Osteocyte (in vitro differentiated cells): ENCODE results near the gene WDR91. TPM values are rescaled to one million over a fixed set of nuclear protein-coding genes. Genes with fewer than 3 reads are reported as not detected.

Experiments
- DNase-seq: peaks from one replicate; pipeline ENCODE4 v3.0.0; 2021; ENCODE audit warnings: mixed read lengths; ENCODE audit not compliant: unreplicated experiment; ENCODE audit errors: extremely low spot score
- H3K27ac Mint-ChIP-seq: one replicate; pipeline ENCODE4 v1.8.0; 2021; ENCODE audit warnings: mild to moderate bottlenecking, mixed read lengths; ENCODE audit not compliant: unreplicated experiment
- H3K27me3 Mint-ChIP-seq: one replicate; pipeline ENCODE4 v1.8.0; 2021; ENCODE audit warnings: mixed read lengths; ENCODE audit not compliant: unreplicated experiment
- H3K36me3 Mint-ChIP-seq: one replicate; pipeline ENCODE4 v1.8.0; 2021; ENCODE audit warnings: mixed read lengths; ENCODE audit not compliant: unreplicated experiment
- H3K4me1 Mint-ChIP-seq: one replicate; pipeline ENCODE4 v1.8.0; 2021; ENCODE audit warnings: mixed read lengths; ENCODE audit not compliant: unreplicated experiment
- H3K4me3 Mint-ChIP-seq: one replicate; pipeline ENCODE4 v1.8.0; 2021; ENCODE audit warnings: mild to moderate bottlenecking, moderate library complexity, mixed read lengths; ENCODE audit not compliant: unreplicated experiment
- H3K9me3 Mint-ChIP-seq: one replicate; pipeline ENCODE4 v1.8.0; 2021; ENCODE audit warnings: mixed read lengths; ENCODE audit not compliant: unreplicated experiment
- total RNA-seq: library from RNA; stranded (reverse); gene quantifications from 2 replicates; pipeline ENCODE4 v1.2.1, GENCODE V29; 2021
- TF ChIP-seq, protein P1 (sequence below): fragments of 200-600 bp; sonication (generic); IDR thresholded peaks from 2 replicates; pipeline ENCODE4 v1.5.0; 2021; ENCODE audit warnings: antibody characterized with exemption, mild to moderate bottlenecking, moderate library complexity

The WDR91 gene
- total RNA-seq, 1 donor from 2014 or later = 10.8 TPM

DNA sequence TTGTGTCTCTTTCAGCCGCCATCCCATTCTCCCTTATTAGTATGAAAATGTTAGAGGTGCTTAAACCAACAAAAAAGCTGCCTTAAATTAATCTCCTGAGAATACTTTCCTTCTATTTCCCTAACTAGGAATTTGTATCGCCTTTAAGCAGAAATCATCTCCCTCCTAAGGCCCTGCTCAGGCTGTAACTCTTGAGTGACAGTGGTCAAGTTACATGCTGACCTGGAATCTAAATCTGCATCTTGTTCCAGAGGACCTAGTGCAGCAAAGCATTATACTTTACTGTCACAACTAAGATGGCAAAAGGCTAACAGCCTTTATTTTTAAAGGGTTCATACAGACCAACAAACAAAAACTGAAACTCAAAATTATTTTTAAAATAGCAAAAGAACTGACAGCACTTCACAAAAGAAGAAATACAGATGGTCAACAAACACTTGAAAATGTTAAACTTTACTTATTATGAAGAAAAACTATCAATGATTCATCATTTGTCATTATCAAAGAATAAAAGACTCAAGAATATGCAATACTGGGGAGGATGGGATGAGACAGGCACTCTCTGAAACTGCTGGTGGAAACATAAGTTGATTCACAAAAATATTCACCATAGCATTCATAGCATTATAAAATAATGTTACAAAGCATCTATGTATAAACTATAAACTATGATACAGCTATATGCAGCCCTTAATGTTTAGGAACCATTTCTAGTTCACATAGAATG, 51.8 kb downstream of the WDR91 start:
- H3K9me3 Mint-ChIP-seq = peaks cover 37% of the 10 kb centered on the region
- DNase-seq = no peak
- TF ChIP-seq, protein P1, sequence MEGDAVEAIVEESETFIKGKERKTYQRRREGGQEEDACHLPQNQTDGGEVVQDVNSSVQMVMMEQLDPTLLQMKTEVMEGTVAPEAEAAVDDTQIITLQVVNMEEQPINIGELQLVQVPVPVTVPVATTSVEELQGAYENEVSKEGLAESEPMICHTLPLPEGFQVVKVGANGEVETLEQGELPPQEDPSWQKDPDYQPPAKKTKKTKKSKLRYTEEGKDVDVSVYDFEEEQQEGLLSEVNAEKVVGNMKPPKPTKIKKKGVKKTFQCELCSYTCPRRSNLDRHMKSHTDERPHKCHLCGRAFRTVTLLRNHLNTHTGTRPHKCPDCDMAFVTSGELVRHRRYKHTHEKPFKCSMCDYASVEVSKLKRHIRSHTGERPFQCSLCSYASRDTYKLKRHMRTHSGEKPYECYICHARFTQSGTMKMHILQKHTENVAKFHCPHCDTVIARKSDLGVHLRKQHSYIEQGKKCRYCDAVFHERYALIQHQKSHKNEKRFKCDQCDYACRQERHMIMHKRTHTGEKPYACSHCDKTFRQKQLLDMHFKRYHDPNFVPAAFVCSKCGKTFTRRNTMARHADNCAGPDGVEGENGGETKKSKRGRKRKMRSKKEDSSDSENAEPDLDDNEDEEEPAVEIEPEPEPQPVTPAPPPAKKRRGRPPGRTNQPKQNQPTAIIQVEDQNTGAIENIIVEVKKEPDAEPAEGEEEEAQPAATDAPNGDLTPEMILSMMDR = no peak
- H3K27me3 Mint-ChIP-seq = peaks cover 1% of the 10 kb centered on the region
- no peak overlapping the region for H3K27ac Mint-ChIP-seq
- peaks cover 27% of the 10 kb centered on the region for H3K4me1 Mint-ChIP-seq
- H3K36me3 Mint-ChIP-seq = peaks cover 13% of the 10 kb centered on the region
- no peak overlapping the region for H3K4me3 Mint-ChIP-seq

DNA sequence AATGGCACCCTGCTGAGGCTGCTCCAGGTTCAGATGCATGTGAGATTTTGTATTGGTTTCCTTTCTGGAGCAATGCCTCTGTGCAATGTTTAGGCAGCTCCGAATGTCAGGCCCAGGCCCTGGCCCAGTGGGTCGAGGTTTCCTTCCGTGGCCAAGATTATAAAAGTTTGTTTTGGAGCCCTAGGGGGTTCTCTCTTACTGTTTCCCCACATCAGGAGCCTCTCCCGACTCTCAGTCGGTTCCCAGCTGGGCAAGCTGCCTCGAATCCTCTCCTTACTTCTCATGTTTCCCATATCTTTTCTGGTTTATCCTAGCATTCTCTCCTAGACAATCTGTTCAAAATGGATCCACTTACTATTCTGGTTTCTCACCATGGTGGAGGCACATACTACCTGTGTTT, 52.5 kb downstream of the WDR91 start:
- Mint-ChIP-seq H3K4me1 (peaks cover 27% of the 10 kb centered on the region), H3K27me3 (peaks cover 8% of the 10 kb centered on the region), H3K27ac (no peak overlapping the region), H3K9me3 (peaks cover 44% of the 10 kb centered on the region), H3K36me3 (peaks cover 10% of the 10 kb centered on the region), H3K4me3 (no peak overlapping the region)
- TF ChIP-seq, protein P1 = no peak
- DNase-seq = no peak

DNA sequence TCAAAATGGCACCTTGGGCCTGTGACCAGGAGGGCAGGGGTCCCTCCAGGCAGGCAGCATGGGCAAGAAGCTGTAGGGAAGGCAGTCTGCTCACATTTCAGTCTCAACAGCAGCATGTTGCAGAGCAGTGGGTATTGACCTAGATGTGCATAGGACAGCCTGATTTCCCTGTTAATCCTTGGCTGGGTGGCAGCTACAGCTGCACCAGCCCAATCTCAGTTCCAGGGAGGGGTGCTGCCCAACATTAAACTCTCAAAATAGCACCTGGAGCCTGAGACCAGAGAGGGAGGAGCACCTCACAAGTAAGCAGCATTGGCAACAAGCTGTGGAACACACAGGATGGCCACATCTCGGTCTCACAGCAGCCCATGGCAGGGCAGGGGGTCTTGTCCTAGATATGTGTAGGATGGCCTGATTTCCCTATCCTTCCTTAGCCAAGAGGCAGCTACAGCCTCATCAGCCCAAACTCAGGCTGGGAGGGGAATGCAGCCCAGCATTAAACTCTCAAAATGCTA, 53.1 kb downstream of the WDR91 start:
- H3K9me3 Mint-ChIP-seq = peaks cover 47% of the 10 kb centered on the region
- H3K4me3 Mint-ChIP-seq = no peak overlapping the region
- TF ChIP-seq, protein P1 = no peak
- H3K4me1 Mint-ChIP-seq = peaks cover 27% of the 10 kb centered on the region
- H3K27ac Mint-ChIP-seq = no peak overlapping the region
- H3K36me3 Mint-ChIP-seq = peaks cover 10% of the 10 kb centered on the region
- peaks cover 11% of the 10 kb centered on the region for H3K27me3 Mint-ChIP-seq
- DNase-seq = no peak

DNA sequence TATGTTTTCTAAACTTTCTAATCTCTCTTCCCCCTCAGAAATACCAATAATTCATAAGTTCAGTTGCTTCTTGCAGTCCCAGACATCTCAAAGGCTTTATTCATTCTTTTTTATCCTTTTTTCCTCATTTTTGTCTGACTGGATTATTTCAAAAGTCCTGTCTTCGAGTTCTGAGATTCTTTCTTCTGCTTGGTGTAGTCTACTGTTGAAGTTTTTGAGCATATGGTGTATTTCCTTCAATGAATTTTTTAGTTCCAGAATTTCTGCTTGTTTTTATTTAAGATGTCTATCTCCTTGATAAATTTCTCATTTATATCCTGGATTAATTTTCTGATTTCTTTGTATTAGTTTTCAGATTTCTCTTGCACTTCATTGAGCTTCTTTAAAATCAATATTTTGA, 55.0 kb downstream of the WDR91 start:
- no peak overlapping the region for H3K4me3 Mint-ChIP-seq

DNA sequence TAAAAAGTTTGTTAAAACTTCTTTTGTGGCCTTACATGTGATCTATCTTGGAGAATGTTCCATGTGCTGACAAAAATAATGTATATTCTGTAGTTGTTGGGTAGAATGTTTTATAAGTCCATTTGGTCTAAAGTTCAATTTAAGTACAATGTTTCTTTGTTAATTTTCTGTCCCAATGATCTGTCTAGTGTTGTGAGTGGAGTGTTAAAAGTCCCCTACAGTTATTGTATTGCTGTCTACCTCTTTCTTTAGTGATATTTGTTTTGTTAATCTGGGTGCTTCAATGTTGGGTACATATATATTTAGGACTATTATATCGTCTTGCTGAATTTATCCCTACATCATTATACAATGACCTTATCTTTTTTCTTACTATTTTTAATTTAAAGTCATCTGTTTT, 56.6 kb downstream of the WDR91 start:
- peaks cover 11% of the 10 kb centered on the region for H3K27me3 Mint-ChIP-seq
- peaks cover 6% of the 10 kb centered on the region for H3K4me1 Mint-ChIP-seq
- no peak for DNase-seq
- H3K9me3 Mint-ChIP-seq = peaks cover 42% of the 10 kb centered on the region
- TF ChIP-seq, protein P1 = no peak
- no peak overlapping the region for H3K4me3 Mint-ChIP-seq
- H3K36me3 Mint-ChIP-seq = peaks cover 8% of the 10 kb centered on the region
- no peak overlapping the region for H3K27ac Mint-ChIP-seq

More for the DNA sequence above, 55.0 kb downstream of the WDR91 start:
- DNase-seq = no peak
- H3K36me3 Mint-ChIP-seq = peaks cover 8% of the 10 kb centered on the region
- H3K27ac Mint-ChIP-seq = no peak overlapping the region
- TF ChIP-seq, protein P1 = no peak
- H3K27me3 Mint-ChIP-seq = peaks cover 11% of the 10 kb centered on the region
- H3K4me1 Mint-ChIP-seq = peaks cover 21% of the 10 kb centered on the region
- H3K9me3 Mint-ChIP-seq = peaks cover 42% of the 10 kb centered on the region
